ENCODE results near the gene KRT5. TPM values are rescaled to one million over a fixed set of nuclear protein-coding genes. Genes with fewer than 3 reads are reported as not detected.

KRT5 gene
- polyA plus RNA-seq, 3 donors: 0.04 TPM; not detected in 2

DNA sequence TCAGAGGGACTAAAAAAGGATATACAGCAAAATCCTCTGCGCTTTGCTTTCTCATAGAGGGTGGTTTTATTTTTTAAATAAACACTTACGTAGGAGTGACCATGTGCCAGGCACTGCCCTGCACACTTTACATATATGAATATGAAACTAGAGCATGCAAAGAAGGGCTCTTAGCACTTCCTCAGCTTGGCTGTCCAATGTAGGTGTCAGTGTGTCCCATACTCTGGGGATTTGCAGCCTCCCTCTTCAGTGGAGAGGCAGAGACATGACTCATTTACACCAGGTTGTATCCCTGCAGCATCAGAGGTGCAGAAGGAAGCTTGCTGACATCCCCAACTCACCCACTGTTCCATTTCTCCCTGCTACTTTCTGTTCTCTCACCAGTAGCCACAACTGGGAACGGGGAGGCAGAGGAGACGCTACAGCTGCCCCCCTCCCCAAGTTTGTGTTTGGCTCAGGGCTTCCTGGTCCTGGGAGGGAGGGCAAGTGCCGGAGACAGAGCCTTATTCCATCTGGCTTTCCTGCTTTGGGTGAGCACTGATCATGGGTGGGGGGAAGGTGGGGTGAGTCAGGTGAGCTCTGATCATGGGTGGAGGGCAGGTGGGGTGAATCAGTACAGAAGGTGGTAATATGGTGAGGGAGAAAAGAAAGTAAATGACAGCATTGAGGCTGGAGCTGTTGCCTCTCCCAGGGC, 4.9 kb upstream of the KRT5 start:
- H3K36me3 Mint-ChIP-seq: no peaks in the 10 kb centered on the region
- no peaks in the 10 kb centered on the region for H3K9me3 ChIP-seq (replicated peaks in 1 of 2; ENCODE audit: control insufficient read depth in 1 of 2, insufficient read depth in 1 of 2, low read length in 2 of 2)
- DNase-seq: no peak
- H3K27me3 Mint-ChIP-seq (ENCODE audit: low read depth in 3 of 3): peaks cover 0 to 6% (median 6%) of the 10 kb centered on the region in 3 donors
- no peak overlapping the region for H3K9ac ChIP-seq (ENCODE audit: insufficient read depth, low read length, poor library complexity, severe bottlenecking)
- no peaks in the 10 kb centered on the region for H3K4me1 Mint-ChIP-seq
- no peaks in the 10 kb centered on the region for H3K9me3 Mint-ChIP-seq
- no peaks in the 10 kb centered on the region for H3K4me1 ChIP-seq (ENCODE audit: control insufficient read depth in 1 of 2, insufficient read depth in 2 of 2, low read length in 2 of 2)
- no peak overlapping the region for H3K4me3 ChIP-seq (replicated peaks in 1 of 3; ENCODE audit: low read depth in 2 of 3, low read length in 3 of 3)
- no peak overlapping the region for H3K27ac ChIP-seq (ENCODE audit: low read depth in 1 of 2, low read length in 2 of 2)
- no peak overlapping the region for H3K4me2 ChIP-seq (replicated peaks; ENCODE audit: extremely low read depth, low read length, poor library complexity, severe bottlenecking)
- H2AFZ ChIP-seq (ENCODE audit: insufficient read depth, low read depth, low read length, poor library complexity, severe bottlenecking): no peak overlapping the region
- no peaks in the 10 kb centered on the region for H3K36me3 ChIP-seq (replicated peaks in 1 of 2; ENCODE audit: control insufficient read depth in 1 of 2, insufficient read depth in 2 of 2, low read length in 2 of 2)
- H3K79me2 ChIP-seq (ENCODE audit: insufficient read depth, low read length): no peaks in the 10 kb centered on the region
- no peak overlapping the region for H3K27ac Mint-ChIP-seq
- TF ChIP-seq, protein P1, sequence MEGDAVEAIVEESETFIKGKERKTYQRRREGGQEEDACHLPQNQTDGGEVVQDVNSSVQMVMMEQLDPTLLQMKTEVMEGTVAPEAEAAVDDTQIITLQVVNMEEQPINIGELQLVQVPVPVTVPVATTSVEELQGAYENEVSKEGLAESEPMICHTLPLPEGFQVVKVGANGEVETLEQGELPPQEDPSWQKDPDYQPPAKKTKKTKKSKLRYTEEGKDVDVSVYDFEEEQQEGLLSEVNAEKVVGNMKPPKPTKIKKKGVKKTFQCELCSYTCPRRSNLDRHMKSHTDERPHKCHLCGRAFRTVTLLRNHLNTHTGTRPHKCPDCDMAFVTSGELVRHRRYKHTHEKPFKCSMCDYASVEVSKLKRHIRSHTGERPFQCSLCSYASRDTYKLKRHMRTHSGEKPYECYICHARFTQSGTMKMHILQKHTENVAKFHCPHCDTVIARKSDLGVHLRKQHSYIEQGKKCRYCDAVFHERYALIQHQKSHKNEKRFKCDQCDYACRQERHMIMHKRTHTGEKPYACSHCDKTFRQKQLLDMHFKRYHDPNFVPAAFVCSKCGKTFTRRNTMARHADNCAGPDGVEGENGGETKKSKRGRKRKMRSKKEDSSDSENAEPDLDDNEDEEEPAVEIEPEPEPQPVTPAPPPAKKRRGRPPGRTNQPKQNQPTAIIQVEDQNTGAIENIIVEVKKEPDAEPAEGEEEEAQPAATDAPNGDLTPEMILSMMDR (IDR thresholded peaks at IDR 0.05): no peak
- no peaks in the 10 kb centered on the region for H3K27me3 ChIP-seq (ENCODE audit: control insufficient read depth in 2 of 2, insufficient read depth in 2 of 2, low read length in 2 of 2)
- H3K4me3 Mint-ChIP-seq: no peak overlapping the region
- intact Hi-C loops (cut with micrococcal nuclease): no loop called here
- WGBS (ENCODE audit: insufficient coverage): 60% methylated on average over 1 of the region's 5 CpGs
- no peaks in the 10 kb centered on the region for H4K20me1 ChIP-seq (ENCODE audit: insufficient read depth, low read length)

DNA sequence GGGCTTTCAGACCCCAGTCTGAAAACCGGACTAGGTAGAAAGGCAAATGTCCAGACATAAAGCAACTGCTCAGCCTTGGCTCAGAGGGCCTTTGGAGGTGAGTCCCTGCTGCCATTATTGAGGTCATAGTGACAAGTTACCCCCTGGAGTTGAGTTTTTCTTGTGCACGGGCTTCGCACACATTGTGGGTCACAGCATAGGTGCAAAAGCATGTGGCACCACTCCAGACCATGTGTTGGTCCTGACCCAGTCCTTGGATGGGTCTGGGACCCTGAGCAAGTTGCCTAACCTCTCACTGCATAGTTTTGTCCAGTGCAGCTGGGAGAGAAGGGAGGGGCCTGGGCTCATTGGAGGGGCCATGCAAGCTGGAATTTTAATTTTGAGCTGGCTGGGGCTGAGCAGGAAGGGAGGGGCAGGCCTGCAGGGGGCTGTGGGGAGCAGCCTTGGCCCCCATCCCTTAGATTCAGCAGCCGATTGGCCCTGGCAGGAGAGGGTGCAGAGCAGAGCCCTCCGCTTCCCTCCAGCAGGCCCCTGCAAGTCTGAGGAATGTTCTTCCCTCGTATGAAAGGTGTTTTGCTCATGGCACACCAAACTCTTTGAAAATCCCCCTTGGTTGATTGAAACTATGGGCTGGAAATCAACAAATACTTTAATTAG, 4.2 kb upstream of the KRT5 start:
- Mint-ChIP-seq H3K27me3 (ENCODE audit: low read depth in 3 of 3) (peaks cover 0 to 7% (median 5%) of the 10 kb centered on the region in 3 donors), H3K36me3 (no peaks in the 10 kb centered on the region), H3K4me3 (no peak overlapping the region), H3K27ac (no peak overlapping the region), H3K9me3 (no peaks in the 10 kb centered on the region), H3K4me1 (no peaks in the 10 kb centered on the region)
- no peaks in the 10 kb centered on the region for H3K9me3 ChIP-seq (replicated peaks in 1 of 2; ENCODE audit: control insufficient read depth in 1 of 2, insufficient read depth in 1 of 2, low read length in 2 of 2)
- H3K4me1 ChIP-seq (ENCODE audit: control insufficient read depth in 1 of 2, insufficient read depth in 2 of 2, low read length in 2 of 2): no peaks in the 10 kb centered on the region
- no peak overlapping the region for H3K27ac ChIP-seq (ENCODE audit: low read depth in 1 of 2, low read length in 2 of 2)
- H4K20me1 ChIP-seq (ENCODE audit: insufficient read depth, low read length): no peaks in the 10 kb centered on the region
- TF ChIP-seq, protein P1 (IDR thresholded peaks at IDR 0.05): no peak
- no peak overlapping the region for H3K4me3 ChIP-seq (replicated peaks in 1 of 3; ENCODE audit: low read depth in 2 of 3, low read length in 3 of 3)
- H3K36me3 ChIP-seq (replicated peaks in 1 of 2; ENCODE audit: control insufficient read depth in 1 of 2, insufficient read depth in 2 of 2, low read length in 2 of 2): no peaks in the 10 kb centered on the region
- H3K4me2 ChIP-seq (replicated peaks; ENCODE audit: extremely low read depth, low read length, poor library complexity, severe bottlenecking): no peak overlapping the region
- no peaks in the 10 kb centered on the region for H3K79me2 ChIP-seq (ENCODE audit: insufficient read depth, low read length)
- DNase-seq: no peak
- 84% methylated on average over 6 of the region's 6 CpGs for WGBS (ENCODE audit: insufficient coverage)
- no peaks in the 10 kb centered on the region for H3K27me3 ChIP-seq (ENCODE audit: control insufficient read depth in 2 of 2, insufficient read depth in 2 of 2, low read length in 2 of 2)
- no peak overlapping the region for H3K9ac ChIP-seq (ENCODE audit: insufficient read depth, low read length, poor library complexity, severe bottlenecking)
- intact Hi-C loops (cut with micrococcal nuclease): no loop called here
- H2AFZ ChIP-seq (ENCODE audit: insufficient read depth, low read depth, low read length, poor library complexity, severe bottlenecking): no peak overlapping the region

Measured in CD14-positive monocyte (primary cell).